Amniotic stem cell (primary cell): Measurements from ENCODE around the gene RALGPS1.

Experiments used
- DNase-seq: peaks from one replicate; lab custom pipeline; 2025; lab: John Stamatoyannopoulos, UW

The RALGPS1 gene

GRCh38 chr9:127022913-127023660, 108.5 kb downstream of the RALGPS1 start:
- DNase-seq = no peak

- no peak for DNase-seq
These were observed 110.5 kb downstream of the RALGPS1 start for GRCh38 chr9:127025042-127025441.

- DNase-seq = no peak
These were observed 113.1 kb downstream of the RALGPS1 start for GRCh38 chr9:127027694-127028093.

- no peak for DNase-seq
These were observed 115.0 kb downstream of the RALGPS1 start for GRCh38 chr9:127029548-127029947.

GRCh38 chr9:127030814-127031740, 116.5 kb downstream of the RALGPS1 start:
- DNase-seq = no peak

- no peak for DNase-seq
These were observed 117.7 kb downstream of the RALGPS1 start for GRCh38 chr9:127032256-127032655.

GRCh38 chr9:127033061-127033460, 118.5 kb downstream of the RALGPS1 start:
- no peak for DNase-seq

- DNase-seq = no peak
These were observed 119.2 kb downstream of the RALGPS1 start for GRCh38 chr9:127033789-127034188.

- DNase-seq = no peak
These were observed 120.1 kb downstream of the RALGPS1 start for GRCh38 chr9:127034691-127035090.

GRCh38 chr9:127035423-127035822, 120.8 kb downstream of the RALGPS1 start:
- DNase-seq = no peak

GRCh38 chr9:127035948-127036347, 121.4 kb downstream of the RALGPS1 start:
- no peak for DNase-seq

- no peak for DNase-seq
These were observed 121.9 kb downstream of the RALGPS1 start for GRCh38 chr9:127036437-127036836.

- DNase-seq = no peak
These were observed 123.9 kb downstream of the RALGPS1 start for GRCh38 chr9:127038531-127038930.

GRCh38 chr9:127039492-127039891, 124.9 kb downstream of the RALGPS1 start:
- no peak for DNase-seq

GRCh38 chr9:127045148-127045547, 130.6 kb downstream of the RALGPS1 start:
- no peak for DNase-seq

- DNase-seq = no peak
These were observed 133.4 kb downstream of the RALGPS1 start for GRCh38 chr9:127047971-127048370.

GRCh38 chr9:127049044-127049443, 134.5 kb downstream of the RALGPS1 start:
- peak; percentile 61 for DNase-seq

- no peak for DNase-seq
These were observed 135.0 kb downstream of the RALGPS1 start for GRCh38 chr9:127049581-127049980.

- DNase-seq = no peak
These were observed 135.6 kb downstream of the RALGPS1 start for GRCh38 chr9:127050152-127050551.

GRCh38 chr9:127050591-127051001, 136.0 kb downstream of the RALGPS1 start:
- no peak for DNase-seq

GRCh38 chr9:127051881-127052595, 137.5 kb downstream of the RALGPS1 start:
- no peak for DNase-seq

- DNase-seq = no peak
These were observed 138.7 kb downstream of the RALGPS1 start for GRCh38 chr9:127053057-127053821.
